Measurements from ENCODE around the gene STT3A. TPM values are rescaled to one million over a fixed set of nuclear protein-coding genes. Genes with fewer than 3 reads are reported as not detected.
A peak's percentile ranks its signal among the peaks of the same experiment; 100 is the strongest.

The STT3A gene
- total RNA-seq, 1 experiment from 2014 or later: 229 TPM

- CTCF ChIA-PET: no interaction called here
Measured at GRCh38 chr11:125609545-125609944, 16.9 kb downstream of the STT3A start.

GRCh38 chr11:125618383-125618782, 25.7 kb downstream of the STT3A start:
- Histone ChIP-seq H3K4me1 (ENCODE audit: control insufficient read depth, insufficient read depth, low read length) (peaks cover 14% of the 10 kb centered on the region), H3K4me3 (ENCODE audit: low read depth in 2 of 2, low read length in 2 of 2) (no peak overlapping the region), H3K27ac (ENCODE audit: low read length) (no peak overlapping the region), H3K27me3 (ENCODE audit: control insufficient read depth, insufficient read depth, low read length) (no peaks in the 10 kb centered on the region), H3K9me3 (ENCODE audit: control insufficient read depth, insufficient read depth, low read depth, low read length) (no peaks in the 10 kb centered on the region), H3K36me3 (ENCODE audit: control insufficient read depth, insufficient read depth, low read length) (peaks cover 69% of the 10 kb centered on the region)
- in situ Hi-C loops (cut with HindIII; ENCODE audit: low pct_unique_long_range_greater_than_20kb, low sequenced_read_pairs): no loop called here
- no TSS peak for BruUV-seq (replicated peaks)
- TF ChIP-seq CTCF (IDR thresholded peaks at IDR 0.05) (no peak), POLR2AphosphoS5 (IDR thresholded peaks at IDR 0.05; ENCODE audit: low read depth, low read length) (no peak), TCF7L2 (IDR thresholded peaks at IDR 0.05; ENCODE audit: low read depth, low read length) (no peak), REST (IDR thresholded peaks at IDR 0.05; ENCODE audit: insufficient read depth in 1 of 2, low read depth in 2 of 2, low read length in 1 of 2) (no peak), SIN3A (IDR thresholded peaks at IDR 0.05; ENCODE audit: borderline replicate concordance, insufficient read depth, low read depth, low read length) (no peak)
- no peak for ATAC-seq
- intact Hi-C loops (cut with micrococcal nuclease; ENCODE audit: unreplicated experiment): no loop called here
- CTCF ChIA-PET: no interaction called here
- POLR2A ChIA-PET: no interaction called here
- no peak for DNase-seq (ENCODE audit: low read depth, low spot score)

More at GRCh38 chr11:125609545-125609944, 16.9 kb downstream of the STT3A start:
- POLR2A ChIA-PET: no interaction called here
- ATAC-seq: no peak
- intact Hi-C loops (cut with micrococcal nuclease; ENCODE audit: unreplicated experiment) (no loop called here), in situ Hi-C loops (cut with HindIII; ENCODE audit: low pct_unique_long_range_greater_than_20kb, low sequenced_read_pairs) (no loop called here)
- Histone ChIP-seq H3K36me3 (ENCODE audit: control insufficient read depth, insufficient read depth, low read length) (peaks cover 77% of the 10 kb centered on the region), H3K4me1 (ENCODE audit: control insufficient read depth, insufficient read depth, low read length) (no peaks in the 10 kb centered on the region), H3K27me3 (ENCODE audit: control insufficient read depth, insufficient read depth, low read length) (no peaks in the 10 kb centered on the region), H3K27ac (ENCODE audit: low read length) (no peak overlapping the region), H3K4me3 (ENCODE audit: low read depth in 2 of 2, low read length in 2 of 2) (no peak overlapping the region), H3K9me3 (ENCODE audit: control insufficient read depth, insufficient read depth, low read depth, low read length) (no peaks in the 10 kb centered on the region)
- TSS peak; percentile 28 for BruUV-seq (replicated peaks)
- DNase-seq (ENCODE audit: low read depth, low spot score): no peak
- TF ChIP-seq REST (IDR thresholded peaks at IDR 0.05; ENCODE audit: insufficient read depth in 1 of 2, low read depth in 2 of 2, low read length in 1 of 2): no peak
- no peak for TF ChIP-seq POLR2AphosphoS5 (IDR thresholded peaks at IDR 0.05; ENCODE audit: low read depth, low read length)
